ENCODE measurements around the gene POU6F2. TPM values are rescaled to one million over a fixed set of nuclear protein-coding genes. Genes with fewer than 3 reads are reported as not detected.

Gene POU6F2
- total and polyA plus RNA-seq, 2 donors (not counting 1 experiment from before 2014, with no cell fraction given), result 0.47 TPM; not detected in 1

GRCh38 chr7:39400836-39401235 lies 423.1 kb downstream of the POU6F2 start:
- ATAC-seq (ENCODE audit: low read depth), result no peak
- POLR2A ChIA-PET, result no interaction called here
- H3K4me3 Mint-ChIP-seq, result no peak overlapping the region

DNA sequence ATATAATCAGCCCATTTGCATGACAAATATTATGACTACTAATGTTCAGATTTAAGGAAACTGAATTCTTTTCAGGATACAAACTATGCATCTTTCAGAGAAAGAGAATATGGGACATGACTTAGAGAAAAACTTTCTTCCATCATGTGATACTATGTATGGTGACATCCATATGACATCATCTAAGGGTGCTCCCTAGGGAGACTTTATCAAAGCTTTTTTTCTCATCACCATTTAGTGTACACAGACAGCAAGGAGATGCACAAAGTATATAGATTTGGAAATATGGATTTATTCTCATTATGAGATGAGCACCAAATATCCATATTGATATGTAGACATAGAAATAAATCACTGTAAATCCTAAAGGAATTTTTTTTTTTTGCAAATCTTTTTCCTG lies 424.3 kb downstream of the POU6F2 start:
- Histone ChIP-seq H2AFZ (ENCODE audit: insufficient read depth, low read depth, low read length, poor library complexity, severe bottlenecking) (no peak overlapping the region), H3K9ac (ENCODE audit: low read length) (no peak overlapping the region), H3K79me2 (ENCODE audit: control insufficient read depth, insufficient read depth, low read length) (no peaks in the 10 kb centered on the region), H3K4me1 (ENCODE audit: control insufficient read depth in 2 of 2, insufficient read depth in 2 of 2, low read length in 2 of 2) (no peaks in the 10 kb centered on the region), H3K4me2 (replicated peaks; ENCODE audit: low read depth, low read length, poor library complexity, severe bottlenecking) (no peak overlapping the region), H3K27ac (ENCODE audit: low read length in 2 of 2) (no peak overlapping the region), H3K9me3 (ENCODE audit: control extremely low read depth in 1 of 3, control insufficient read depth in 2 of 3, insufficient read depth in 1 of 3, low read length in 2 of 3) (no peaks in the 10 kb centered on the region), H4K20me1 (ENCODE audit: control insufficient read depth, insufficient read depth, low read length, poor library complexity, severe bottlenecking) (no peaks in the 10 kb centered on the region), H3K27me3 (replicated peaks in 1 of 4; ENCODE audit: control extremely low read depth in 1 of 4, control insufficient read depth in 3 of 4, insufficient read depth in 4 of 4, low read length in 3 of 4) (no peaks in the 10 kb centered on the region), H3K36me3 (replicated peaks in 1 of 2; ENCODE audit: control extremely low read depth in 1 of 2, control insufficient read depth in 1 of 2, extremely low read depth in 1 of 2, insufficient read depth in 2 of 2, low read length in 1 of 2) (no peaks in the 10 kb centered on the region), H3K4me3 (ENCODE audit: control extremely low read depth in 1 of 5, extremely low read depth in 1 of 5, insufficient read depth in 1 of 5, low read depth in 2 of 5, low read length in 4 of 5) (no peak overlapping the region)
- ChIA-PET POLR2A (no interaction called here), CTCF (no interaction called here)
- Mint-ChIP-seq H3K4me3 (no peak overlapping the region), H3K4me1 (no peaks in the 10 kb centered on the region), H3K27me3 (peaks cover 21% of the 10 kb centered on the region), H3K27ac (no peak overlapping the region), H3K9me3 (ENCODE audit: insufficient read depth) (no peaks in the 10 kb centered on the region)
- ATAC-seq (ENCODE audit: low read depth), result no peak
- no peak for DNase-seq
- TF ChIP-seq, protein P1, sequence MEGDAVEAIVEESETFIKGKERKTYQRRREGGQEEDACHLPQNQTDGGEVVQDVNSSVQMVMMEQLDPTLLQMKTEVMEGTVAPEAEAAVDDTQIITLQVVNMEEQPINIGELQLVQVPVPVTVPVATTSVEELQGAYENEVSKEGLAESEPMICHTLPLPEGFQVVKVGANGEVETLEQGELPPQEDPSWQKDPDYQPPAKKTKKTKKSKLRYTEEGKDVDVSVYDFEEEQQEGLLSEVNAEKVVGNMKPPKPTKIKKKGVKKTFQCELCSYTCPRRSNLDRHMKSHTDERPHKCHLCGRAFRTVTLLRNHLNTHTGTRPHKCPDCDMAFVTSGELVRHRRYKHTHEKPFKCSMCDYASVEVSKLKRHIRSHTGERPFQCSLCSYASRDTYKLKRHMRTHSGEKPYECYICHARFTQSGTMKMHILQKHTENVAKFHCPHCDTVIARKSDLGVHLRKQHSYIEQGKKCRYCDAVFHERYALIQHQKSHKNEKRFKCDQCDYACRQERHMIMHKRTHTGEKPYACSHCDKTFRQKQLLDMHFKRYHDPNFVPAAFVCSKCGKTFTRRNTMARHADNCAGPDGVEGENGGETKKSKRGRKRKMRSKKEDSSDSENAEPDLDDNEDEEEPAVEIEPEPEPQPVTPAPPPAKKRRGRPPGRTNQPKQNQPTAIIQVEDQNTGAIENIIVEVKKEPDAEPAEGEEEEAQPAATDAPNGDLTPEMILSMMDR (IDR thresholded peaks at IDR 0.05), result no peak
- no peak for TF ChIP-seq EZH2 (IDR thresholded peaks at IDR 0.05; ENCODE audit: borderline replicate concordance, insufficient read depth, low read depth, low read length, poor library complexity, severe bottlenecking)
- intact Hi-C loops (cut with micrococcal nuclease), result no loop called here

More at GRCh38 chr7:39400836-39401235, 423.1 kb downstream of the POU6F2 start:
- Mint-ChIP-seq H3K4me1 (no peaks in the 10 kb centered on the region), H3K27me3 (peaks cover 17% of the 10 kb centered on the region), H3K9me3 (ENCODE audit: insufficient read depth) (no peaks in the 10 kb centered on the region), H3K27ac (no peak overlapping the region)
- H3K36me3 ChIP-seq (replicated peaks in 1 of 2; ENCODE audit: control extremely low read depth in 1 of 2, control insufficient read depth in 1 of 2, extremely low read depth in 1 of 2, insufficient read depth in 2 of 2, low read length in 1 of 2), result no peaks in the 10 kb centered on the region
- H3K4me2 ChIP-seq (replicated peaks; ENCODE audit: low read depth, low read length, poor library complexity, severe bottlenecking), result no peak overlapping the region
- H3K4me3 ChIP-seq (ENCODE audit: control extremely low read depth in 1 of 5, extremely low read depth in 1 of 5, insufficient read depth in 1 of 5, low read depth in 2 of 5, low read length in 4 of 5), result no peak overlapping the region
- no peaks in the 10 kb centered on the region for H3K79me2 ChIP-seq (ENCODE audit: control insufficient read depth, insufficient read depth, low read length)
- TF ChIP-seq, protein P1 (IDR thresholded peaks at IDR 0.05), result no peak
- TF ChIP-seq EZH2 (IDR thresholded peaks at IDR 0.05; ENCODE audit: borderline replicate concordance, insufficient read depth, low read depth, low read length, poor library complexity, severe bottlenecking), result no peak
- H3K4me1 ChIP-seq (ENCODE audit: control insufficient read depth in 2 of 2, insufficient read depth in 2 of 2, low read length in 2 of 2), result no peaks in the 10 kb centered on the region
- H3K9ac ChIP-seq (ENCODE audit: low read length), result no peak overlapping the region
- H3K27ac ChIP-seq (ENCODE audit: low read length in 2 of 2), result no peak overlapping the region
- WGBS (ENCODE audit: insufficient coverage), result 90% methylated on average over 2 of the region's 3 CpGs
- CTCF ChIA-PET, result no interaction called here
- H3K27me3 ChIP-seq (replicated peaks in 1 of 4; ENCODE audit: control extremely low read depth in 1 of 4, control insufficient read depth in 3 of 4, insufficient read depth in 4 of 4, low read length in 3 of 4), result no peaks in the 10 kb centered on the region
- H3K9me3 ChIP-seq (ENCODE audit: control extremely low read depth in 1 of 3, control insufficient read depth in 2 of 3, insufficient read depth in 1 of 3, low read length in 2 of 3), result no peaks in the 10 kb centered on the region
- no peak for DNase-seq
- intact Hi-C loops (cut with micrococcal nuclease), result no loop called here
- no peak overlapping the region for H2AFZ ChIP-seq (ENCODE audit: insufficient read depth, low read depth, low read length, poor library complexity, severe bottlenecking)
- H4K20me1 ChIP-seq (ENCODE audit: control insufficient read depth, insufficient read depth, low read length, poor library complexity, severe bottlenecking), result no peaks in the 10 kb centered on the region
